HG03354 (cell line): Measurements from ENCODE around the gene PITPNC1.

Source experiments
- ATAC-seq: cut with Tn5 transposase; IDR thresholded peaks from one replicate; pipeline ENCODE4 v1.9.1; 2021; ENCODE audit warnings: mild to moderate bottlenecking; ENCODE audit not compliant: unreplicated experiment, poor library complexity, severe bottlenecking

The PITPNC1 gene

DNA sequence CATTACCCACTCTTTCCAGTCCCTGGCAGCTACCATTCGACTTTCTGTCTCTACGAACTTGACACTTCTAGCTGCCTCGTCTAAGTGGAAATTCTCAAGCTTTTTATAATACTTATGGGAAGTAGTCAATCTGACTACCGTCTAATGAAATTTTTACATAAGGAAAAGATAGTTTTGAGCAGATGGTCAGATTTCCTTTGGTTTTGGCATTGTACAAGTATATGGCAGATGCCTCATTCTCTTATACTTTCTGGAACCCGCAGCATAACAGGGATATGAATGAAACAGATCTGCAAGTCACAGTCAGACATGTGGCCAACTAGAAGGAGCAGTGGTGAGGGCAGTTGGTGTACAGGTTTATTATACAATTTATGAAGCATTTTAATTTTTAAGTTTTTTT lies 146.0 kb downstream of the PITPNC1 start:
- ATAC-seq, result no peak

DNA sequence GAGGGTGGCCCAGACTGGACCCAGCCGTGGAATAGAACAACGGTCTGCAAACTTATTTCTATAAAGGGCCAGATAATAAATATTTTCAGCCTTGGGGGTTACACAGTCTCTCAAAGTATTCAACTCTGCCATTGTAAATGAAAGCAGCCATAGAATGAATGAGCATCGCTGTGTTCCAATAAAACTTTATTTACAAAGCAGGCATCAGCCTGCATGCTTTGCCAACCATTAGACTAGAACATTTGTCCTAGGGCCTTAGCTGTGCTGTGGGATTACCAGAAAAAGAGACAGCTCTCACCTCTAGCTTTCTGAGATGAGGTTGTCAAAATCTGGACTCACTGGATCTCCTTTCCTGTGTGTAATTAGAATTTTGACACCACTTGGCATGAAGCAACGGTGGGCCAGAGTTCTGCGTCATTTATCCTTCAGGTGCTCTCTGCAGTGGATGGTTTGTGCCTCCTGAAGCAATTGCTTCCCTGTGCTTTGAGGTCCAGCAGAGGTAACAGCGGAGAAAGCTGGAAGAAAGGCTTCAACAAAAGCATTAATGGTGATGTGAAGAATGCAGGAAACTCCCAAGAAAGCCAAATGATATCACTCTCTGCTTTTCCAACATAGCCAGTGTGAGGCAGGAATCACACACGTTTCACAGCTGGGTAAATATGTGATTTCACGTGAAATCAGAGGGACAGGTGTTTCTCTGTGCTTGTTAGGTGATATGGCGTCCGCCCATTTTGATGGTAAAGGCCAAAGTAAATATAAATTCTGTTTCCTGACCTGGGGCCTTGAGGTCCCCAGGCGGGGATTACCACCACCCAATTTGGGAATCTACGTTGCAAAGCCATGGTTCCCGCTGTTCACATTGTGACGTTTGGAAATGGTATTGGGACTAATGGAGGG lies 148.4 kb downstream of the PITPNC1 start:
- no peak for ATAC-seq

DNA sequence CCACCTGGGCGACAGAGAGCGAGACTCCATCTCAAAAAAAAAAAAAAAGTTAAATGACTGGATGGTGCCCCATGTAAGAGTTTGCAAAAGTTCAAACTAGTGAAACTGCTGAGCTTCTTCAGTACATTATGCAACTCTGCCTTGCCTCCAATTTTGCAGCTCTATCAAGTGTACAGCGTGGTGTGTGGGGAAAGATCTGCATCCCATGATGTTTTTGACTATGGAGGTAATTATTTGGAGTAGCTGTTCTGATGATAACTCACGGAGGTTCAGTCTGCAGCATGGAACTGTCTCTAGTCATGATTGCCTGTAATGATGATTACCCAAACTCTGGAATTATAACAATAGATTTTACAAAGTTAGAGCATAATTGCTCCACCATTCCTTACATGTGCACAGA lies 149.6 kb downstream of the PITPNC1 start:
- ATAC-seq, result no peak

DNA sequence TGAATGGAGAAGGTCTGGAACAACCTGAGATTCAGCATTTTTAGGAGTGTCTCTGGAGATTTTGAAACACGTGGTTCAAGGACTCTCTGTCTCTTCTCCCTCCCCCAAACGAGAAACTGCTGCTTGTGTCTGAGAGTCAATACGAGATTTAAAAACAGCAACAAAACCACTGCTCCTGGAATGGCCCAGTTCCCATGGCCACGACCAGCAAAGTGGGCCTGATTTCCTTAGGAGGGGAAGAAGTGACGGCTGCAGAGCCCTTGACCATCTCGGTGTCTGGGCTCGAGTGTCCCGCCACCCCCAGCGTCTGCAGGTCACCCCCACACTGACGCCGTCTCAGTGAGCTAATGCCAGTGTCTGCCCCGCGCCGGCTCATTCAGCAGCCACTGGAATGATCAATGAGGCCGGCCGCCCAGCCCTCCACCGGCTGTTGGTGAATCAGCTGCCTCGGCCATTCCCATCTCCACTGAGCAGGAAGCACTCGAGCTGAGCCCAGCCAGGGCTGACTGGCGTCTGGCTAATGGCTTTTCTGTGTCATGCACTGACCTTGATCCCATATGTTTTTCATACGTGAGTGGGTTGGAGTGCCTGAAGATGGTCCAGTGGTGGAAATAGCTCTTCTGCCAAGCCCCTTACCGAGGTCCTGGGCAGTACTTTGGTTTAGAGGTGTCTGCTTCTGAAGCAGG lies 151.8 kb downstream of the PITPNC1 start:
- no peak for ATAC-seq

DNA sequence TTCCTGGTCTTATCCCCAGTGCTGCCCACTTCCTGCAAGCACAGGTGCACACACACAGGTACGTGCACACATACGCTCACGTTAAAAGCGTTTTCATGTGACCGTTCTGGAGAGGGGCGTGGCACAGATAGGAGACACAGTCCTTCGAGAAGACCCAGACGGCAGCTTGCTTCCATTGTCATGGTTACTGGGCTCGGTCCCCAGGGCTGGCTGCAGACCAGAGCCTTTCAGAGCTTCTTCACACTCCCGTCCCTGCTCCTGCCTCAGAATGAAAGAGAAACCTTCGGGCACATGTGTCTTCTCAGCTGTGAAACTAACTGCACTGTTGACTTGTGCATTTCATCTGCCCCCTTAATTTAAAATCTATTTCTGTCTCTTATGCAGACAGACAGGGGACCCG lies 154.2 kb downstream of the PITPNC1 start:
- no peak for ATAC-seq

DNA sequence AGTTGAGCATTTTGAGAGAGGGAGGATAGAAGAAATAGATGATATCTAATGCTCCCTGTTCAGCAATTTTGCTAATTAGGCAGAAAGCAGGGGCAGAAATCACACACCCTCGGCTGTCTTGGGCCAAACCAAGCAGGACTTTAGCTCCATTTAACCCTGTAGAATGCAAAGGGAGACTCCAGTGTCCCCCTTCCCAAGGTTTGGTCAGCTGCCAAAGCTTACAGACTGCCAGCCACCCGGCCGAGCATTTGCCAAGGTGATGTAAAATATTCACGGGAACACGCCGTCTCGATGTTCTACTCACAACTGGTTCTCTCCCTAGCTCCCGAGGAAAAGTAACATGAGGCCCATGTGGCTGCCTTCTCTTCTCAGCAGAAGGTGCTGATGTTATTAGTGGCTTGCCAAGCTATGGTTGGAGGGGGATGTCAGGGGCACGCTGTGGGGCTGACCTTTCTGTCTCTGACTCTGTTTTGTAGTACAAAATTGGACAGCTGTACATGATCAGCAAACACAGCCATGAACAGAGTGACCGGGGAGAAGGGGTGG lies 155.3 kb downstream of the PITPNC1 start:
- no peak for ATAC-seq

DNA sequence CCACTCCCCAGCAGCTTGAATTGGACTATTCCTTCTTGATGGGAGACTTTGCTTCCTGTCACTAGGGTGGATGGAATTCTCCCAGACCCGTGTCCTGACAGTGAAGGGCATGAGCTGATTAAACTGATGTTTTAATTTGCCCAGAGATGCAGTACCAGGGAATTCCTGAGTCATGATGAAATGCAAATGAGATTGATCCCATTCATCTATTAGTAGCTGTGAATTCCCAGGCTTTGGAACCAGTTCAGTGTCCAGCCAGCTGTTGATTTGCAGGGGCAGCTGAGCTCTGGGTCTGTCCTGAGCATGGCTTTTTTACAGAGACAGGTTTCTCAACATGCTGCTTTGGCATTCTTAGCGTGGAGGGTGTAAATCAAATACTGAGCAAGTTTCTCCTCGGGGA lies 157.9 kb downstream of the PITPNC1 start:
- no peak for ATAC-seq

DNA sequence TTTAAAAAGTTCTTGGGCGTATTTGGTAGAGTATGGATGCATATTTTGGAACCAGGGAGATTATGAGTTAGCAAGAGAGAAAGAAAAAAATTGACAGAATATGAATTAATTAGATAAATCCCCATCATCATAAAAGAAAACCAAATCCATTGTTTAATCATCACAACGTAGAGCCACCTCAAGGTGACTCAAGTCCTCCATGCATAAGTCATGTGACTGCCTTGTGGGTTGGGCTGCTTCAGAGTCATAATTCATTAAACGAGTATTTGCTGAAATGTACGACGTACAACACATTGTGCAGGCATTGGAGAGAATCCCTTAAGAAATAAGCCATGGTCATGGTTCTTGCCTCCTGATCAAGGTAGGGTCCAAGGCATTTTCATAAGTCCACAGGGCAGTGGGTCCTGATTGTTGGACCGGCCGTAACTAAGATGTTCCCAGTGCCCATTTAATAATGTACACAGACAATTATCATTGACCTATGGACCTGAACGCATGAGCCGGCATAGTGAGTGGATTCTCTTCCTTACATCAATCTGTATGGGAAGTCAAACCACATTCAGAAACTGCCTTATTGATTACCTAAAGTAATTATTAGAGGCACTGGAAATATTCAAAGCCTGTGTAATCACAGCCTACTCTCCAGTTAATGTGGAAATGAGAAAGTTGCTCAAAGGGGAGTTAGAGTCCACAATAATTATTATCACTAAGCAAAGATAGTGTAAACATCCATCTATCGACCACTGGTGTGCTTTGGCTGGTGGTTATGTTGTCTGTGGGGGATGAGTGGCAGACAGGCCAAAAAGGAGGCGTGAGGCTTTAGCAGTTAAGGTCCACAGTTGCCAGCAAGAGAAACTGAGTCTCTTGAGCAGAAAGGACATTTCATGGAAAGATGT lies 165.4 kb downstream of the PITPNC1 start:
- ATAC-seq, result no peak

DNA sequence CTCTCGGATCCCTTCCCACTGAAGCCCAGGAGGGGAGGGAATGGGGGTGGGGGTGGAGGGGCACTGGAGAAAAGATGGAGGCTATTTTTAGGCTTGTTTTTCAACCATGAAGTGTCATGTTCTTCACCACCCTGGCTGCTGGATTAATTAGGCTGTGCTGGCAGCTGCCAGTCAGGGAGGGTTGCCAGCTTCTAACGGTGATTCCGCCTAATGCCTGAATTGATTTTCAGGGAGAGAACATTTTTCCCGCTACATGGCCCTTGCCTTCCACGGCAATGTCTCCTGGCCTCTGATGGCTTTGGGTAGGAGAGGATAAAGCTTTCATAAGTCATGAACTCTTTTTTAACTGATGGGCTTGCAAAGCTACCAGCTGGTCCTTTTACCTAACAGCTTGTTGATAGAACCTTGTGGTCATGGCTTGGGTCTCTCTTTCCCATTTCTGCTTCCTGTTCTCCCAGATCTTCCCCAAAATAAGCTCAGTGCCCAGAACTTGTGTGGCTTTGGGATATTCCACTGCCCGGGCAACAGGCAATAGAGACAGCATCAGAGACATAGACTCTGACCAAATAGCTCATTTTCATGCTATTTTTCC lies 167.4 kb downstream of the PITPNC1 start:
- ATAC-seq, result no peak

DNA sequence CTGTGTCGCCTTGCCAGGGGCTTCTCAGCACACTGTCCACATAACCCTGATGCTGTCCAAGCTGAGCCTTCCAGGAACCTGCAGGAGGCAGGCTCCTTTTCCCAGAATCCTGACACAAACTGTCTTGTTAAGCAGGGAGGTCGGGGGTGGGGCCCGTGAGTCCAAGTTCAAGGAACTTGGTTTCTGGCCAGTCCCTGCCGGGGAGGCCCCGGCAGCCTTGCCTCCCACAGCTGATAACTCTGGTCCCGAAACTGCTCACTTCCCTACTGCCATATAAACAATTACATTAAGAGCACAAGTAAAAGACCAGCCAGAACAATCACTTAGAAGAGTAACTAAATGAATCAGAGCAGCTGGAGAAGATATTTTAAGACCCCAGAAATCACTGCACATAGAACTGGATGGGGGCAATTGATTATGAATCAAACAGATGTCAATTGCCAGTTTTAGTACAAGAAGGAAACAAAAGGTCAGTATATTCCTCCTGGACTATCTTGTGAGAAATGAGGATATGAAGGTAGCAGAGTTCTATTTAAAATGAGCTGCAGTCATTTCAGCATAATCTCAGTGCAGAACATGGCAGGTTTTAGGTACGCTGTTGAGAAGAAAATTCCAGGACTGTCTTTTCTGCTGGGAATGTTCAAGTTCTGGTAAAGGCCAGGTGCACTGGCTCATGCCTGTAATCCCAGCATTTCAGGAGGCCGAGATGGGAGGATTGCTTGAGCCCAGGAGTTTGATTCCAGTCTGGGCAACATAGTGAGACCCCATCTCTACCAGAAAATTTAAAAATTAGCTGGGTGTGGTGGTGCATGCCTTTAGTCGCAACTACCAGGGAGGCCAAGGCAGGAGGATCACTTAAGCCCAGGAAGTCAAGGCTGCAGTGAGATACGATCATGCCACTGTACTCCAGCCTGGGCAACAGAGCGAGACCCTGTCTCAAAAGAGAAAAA lies 169.8 kb downstream of the PITPNC1 start:
- peak; percentile 95 for ATAC-seq

DNA sequence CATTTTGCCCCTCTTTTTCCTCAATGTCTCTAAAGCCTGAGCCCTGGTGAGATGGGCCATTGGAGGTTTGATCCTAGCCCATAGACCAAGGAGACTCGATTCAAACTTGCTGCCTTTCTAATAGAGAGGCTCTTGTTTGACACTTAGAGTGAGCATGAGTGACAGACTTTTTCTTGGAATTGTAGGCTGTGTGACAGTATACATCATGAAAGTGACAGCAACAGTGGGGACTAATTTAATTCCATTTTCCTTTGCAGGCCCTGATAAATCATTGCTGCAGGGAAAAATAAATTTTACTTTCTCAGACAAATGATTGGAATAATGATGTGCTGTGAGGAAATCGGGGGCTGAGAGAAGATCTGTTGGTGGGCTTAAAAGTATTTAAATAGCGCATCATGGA lies 171.6 kb downstream of the PITPNC1 start:
- ATAC-seq, result no peak

DNA sequence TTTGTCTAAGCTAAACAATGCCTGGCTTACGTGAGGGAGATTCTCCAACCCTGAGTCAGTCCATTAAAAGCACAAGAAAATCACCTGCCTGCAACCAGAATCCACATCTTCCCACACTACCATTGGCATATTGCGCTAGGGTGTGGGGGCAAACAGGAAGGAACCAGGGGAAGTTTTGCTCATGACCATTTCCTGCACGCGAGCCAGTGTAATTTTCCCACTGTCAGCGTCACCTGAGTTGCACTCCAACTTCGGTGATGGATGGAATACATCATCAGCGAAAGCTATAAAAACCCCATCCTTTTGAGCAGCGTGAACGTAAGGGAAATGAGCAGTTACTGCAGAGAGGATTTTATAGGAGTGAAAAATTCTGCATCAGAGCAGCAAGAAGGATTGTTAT lies 172.7 kb downstream of the PITPNC1 start:
- no peak for ATAC-seq

DNA sequence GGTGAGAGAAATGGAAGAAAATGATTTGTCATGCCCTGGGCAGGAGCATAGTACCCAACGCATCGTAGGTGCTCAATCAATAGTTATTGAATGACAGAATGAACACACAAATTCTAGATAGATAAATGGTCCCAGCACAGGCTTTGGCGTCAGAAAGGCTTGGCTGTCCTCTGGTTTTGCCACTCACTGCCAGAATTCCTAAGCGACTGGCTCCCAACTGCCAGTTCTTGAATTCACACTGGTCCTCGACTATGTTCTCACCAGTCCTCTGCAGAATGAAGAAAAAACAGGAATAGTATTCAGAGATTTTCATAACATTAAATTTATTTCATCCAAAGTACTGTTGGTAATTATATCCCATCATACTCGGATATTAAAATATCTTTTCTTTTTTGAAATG lies 177.6 kb downstream of the PITPNC1 start:
- ATAC-seq, result no peak

DNA sequence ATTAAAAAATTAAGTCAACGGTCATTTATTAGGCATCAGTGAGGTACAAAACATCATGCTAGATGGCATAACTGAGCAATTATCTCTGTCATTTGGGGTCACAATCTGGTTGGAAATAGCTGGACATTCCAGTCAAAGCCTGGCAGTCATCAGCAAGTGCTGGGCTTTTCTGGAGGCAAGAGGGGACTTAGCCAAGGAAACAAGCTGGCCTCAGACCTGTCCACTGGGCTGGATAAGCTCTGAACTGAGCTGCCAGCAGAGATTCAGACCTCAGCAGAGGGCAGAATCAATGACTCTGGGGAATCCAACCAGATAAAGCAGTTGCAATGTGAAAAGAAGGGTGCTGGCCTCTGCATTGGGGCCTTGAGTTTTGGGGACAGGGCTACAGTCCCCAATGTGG lies 178.8 kb downstream of the PITPNC1 start:
- ATAC-seq, result no peak

DNA sequence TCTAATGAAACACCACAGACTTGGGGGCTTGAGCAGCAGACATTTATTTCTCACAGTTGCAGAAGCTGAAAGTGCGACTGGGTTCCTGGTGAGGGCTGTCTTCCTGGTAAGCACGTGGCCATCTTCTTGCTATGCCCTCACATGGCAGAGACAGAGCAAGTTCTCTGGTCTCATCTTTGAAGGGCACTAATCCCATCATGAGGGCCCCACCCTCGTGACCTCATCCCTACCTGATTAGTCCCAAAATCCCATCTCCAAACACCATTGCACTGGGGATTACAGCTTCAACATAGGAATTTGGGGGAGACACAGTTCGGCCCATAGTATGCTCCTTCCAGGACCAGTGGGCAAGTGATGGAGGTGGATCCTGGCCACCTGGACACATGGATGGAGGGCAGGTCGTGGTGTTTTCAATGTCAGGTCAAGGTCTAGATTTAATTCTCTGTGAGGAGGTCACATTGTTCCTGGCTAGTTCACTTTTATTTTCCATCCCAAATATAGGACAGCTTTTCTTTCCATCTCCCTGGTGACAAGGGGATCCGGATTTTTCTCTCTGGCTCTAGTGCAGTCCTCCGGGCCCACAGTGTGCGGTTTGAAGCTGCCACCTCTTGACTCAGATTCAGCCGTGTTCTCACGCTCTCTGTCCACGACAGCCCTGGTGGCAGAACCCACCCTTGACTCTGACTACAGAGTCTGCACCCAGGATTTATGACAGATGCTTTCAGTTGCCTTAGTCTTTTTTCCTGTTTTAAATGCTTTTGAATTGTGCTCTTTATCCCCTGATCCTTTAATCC lies 180.2 kb downstream of the PITPNC1 start:
- ATAC-seq, result no peak

DNA sequence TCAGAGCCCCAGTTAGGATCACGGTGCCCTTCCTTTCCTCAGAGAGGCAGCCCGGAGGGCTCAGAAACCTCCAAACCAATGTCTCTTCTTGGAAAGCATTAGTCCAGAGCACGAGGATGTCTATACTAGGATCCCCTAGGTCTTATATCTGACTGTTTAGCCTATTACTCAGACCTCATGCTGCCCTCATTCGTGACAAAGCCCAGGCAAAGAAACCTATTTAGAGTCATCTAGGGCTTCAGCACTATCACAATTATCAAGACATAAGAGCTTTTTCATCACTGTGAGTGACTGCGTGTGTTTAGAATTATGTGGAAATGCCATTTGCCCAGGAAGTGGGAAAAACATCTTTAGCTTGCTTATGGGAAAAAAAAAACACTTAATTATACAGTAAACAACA lies 180.8 kb downstream of the PITPNC1 start:
- ATAC-seq, result no peak

DNA sequence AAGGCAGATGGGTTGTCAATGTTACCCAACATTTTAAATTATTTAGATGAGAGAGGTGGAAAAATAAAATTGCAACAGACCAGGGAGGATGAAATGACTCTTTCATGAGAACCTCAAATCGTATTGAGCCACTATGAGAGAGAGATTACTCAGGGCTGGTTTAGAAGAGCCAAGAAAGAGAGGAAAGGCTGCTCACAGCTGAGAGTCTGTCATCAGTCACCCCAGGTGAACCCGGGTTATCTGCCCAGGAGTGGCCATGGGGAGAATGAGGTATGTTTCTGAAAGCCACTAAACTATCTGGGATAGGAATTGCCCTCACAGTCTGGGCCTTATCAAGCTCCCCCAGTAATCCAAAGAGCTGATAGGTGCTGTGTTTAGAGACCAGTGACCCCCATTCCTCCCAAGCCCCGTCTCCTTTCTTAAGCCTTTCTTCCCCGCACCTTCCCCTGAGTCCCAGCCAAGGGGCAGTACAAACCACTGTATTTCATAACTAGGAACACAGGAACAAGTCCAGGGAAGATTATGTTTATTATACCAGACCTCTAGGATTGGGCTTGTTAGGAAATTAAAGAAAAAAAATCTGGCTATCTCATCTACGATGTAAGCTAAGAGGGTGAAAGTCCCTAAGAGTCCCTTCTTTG lies 181.8 kb downstream of the PITPNC1 start:
- ATAC-seq, result no peak
